Measurements from ENCODE around the gene WSCD2.

DNA sequence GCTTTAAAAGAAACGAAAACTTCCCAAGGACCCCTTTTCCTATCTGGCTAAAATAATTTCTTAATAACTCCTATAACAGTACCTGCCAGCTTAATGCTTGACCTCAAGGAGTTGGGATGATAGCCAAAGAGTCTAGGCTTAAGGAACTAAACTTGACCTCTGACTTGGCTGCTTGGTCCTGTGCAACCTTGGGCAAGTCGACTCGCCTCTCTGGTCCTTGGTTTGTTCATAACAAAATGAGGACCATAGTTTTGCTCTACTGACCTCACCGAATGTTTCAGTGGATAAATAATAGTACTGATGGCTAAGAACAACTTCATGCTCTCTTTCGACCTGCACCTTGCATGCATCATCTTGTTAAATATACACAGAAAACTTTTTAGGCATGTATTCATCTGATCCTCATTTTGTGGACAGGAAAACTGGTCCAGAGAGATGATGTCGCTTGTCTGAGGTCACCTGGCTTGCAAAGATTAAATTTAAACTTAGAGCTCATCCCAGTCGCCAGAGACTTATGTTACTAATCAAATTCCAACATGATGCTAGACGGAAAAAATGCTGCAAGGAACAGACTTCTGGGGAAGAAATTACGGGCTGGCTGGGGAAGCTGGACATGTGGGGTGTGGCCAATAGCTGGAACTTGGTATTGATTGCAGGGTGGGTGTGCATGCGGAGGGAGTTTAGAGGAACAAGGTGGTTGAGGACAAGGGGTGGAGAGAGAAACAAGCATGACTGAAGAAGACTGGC lies 38.0 kb upstream of the WSCD2 start:
- TF ChIP-seq, protein P1, sequence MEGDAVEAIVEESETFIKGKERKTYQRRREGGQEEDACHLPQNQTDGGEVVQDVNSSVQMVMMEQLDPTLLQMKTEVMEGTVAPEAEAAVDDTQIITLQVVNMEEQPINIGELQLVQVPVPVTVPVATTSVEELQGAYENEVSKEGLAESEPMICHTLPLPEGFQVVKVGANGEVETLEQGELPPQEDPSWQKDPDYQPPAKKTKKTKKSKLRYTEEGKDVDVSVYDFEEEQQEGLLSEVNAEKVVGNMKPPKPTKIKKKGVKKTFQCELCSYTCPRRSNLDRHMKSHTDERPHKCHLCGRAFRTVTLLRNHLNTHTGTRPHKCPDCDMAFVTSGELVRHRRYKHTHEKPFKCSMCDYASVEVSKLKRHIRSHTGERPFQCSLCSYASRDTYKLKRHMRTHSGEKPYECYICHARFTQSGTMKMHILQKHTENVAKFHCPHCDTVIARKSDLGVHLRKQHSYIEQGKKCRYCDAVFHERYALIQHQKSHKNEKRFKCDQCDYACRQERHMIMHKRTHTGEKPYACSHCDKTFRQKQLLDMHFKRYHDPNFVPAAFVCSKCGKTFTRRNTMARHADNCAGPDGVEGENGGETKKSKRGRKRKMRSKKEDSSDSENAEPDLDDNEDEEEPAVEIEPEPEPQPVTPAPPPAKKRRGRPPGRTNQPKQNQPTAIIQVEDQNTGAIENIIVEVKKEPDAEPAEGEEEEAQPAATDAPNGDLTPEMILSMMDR (IDR thresholded peaks at IDR 0.05), result no peak
- no peak for TF ChIP-seq POLR2A (IDR thresholded peaks at IDR 0.05)
- TF ChIP-seq POLR2AphosphoS5 (IDR thresholded peaks at IDR 0.05), result no peak

All from breast epithelium (tissue), 3 donors.